CD4-positive, CD25-positive, alpha-beta regulatory T cell (primary cell): ENCODE data around the gene CASP14. TPM values are rescaled to one million over a fixed set of nuclear protein-coding genes. Genes with fewer than 3 reads are reported as not detected.

ENCODE experiments used
- ATAC-seq, 2 donors: fragments of 150-1000 bp; cut with Tn5 transposase; one replicate each; pipeline ENCODE4 v1.10.0; 2021; ENCODE audit warnings: low read depth in 2 of 2, moderate number of reproducible peaks in 2 of 2, moderate library complexity in 1 of 2
- DNase-seq, 3 donors: peaks; one replicate each; pipeline versions ENCODE4 v3.0.0 to v3.0.0-alpha.2; 2012 to 2022; ENCODE audit warnings: mixed read lengths in 1 of 3
- H3K27ac ChIP-seq: one replicate; pipeline ENCODE4 v1.7.0; 2013; ENCODE audit warnings: mild to moderate bottlenecking, low read length; ENCODE audit not compliant: insufficient read depth, poor library complexity, severe bottlenecking
- H3K27me3 ChIP-seq: one replicate; pipeline ENCODE4 v1.7.0; 2013; ENCODE audit warnings: low read length; ENCODE audit not compliant: control insufficient read depth, insufficient read depth
- H3K36me3 ChIP-seq: one replicate; pipeline ENCODE4 v1.7.0; 2013; ENCODE audit warnings: mild to moderate bottlenecking, low read length, moderate library complexity; ENCODE audit not compliant: control insufficient read depth, insufficient read depth
- H3K4me1 ChIP-seq: 2 replicates; pipeline ENCODE4 v1.7.0; 2013; ENCODE audit warnings: mild to moderate bottlenecking, low read length; ENCODE audit not compliant: insufficient read depth, control insufficient read depth, poor library complexity, severe bottlenecking
- H3K4me3 ChIP-seq: one replicate; pipeline ENCODE4 v1.7.0; 2013; ENCODE audit warnings: low read depth, mild to moderate bottlenecking, low read length, moderate library complexity
- H3K9me3 ChIP-seq, 2 experiments: 1 replicate in 1 of 2; 2 replicates in 1 of 2; pipeline ENCODE4 v1.7.0; 2013; ENCODE audit warnings: low read length in 2 of 2, mild to moderate bottlenecking in 1 of 2, moderate library complexity in 1 of 2; ENCODE audit not compliant: control insufficient read depth in 2 of 2
- H3K27ac Mint-ChIP-seq, 3 donors: one replicate each; pipeline ENCODE4 v1.8.0; 2020 to 2022; ENCODE audit warnings: mild to moderate bottlenecking in 3 of 3, mixed read lengths in 3 of 3, moderate library complexity in 2 of 3
- H3K27me3 Mint-ChIP-seq: one replicate; pipeline ENCODE4 v1.8.0; 2022; ENCODE audit warnings: mild to moderate bottlenecking, mixed read lengths
- H3K36me3 Mint-ChIP-seq: one replicate; pipeline ENCODE4 v1.8.0; 2020; ENCODE audit warnings: mixed read lengths
- H3K4me1 Mint-ChIP-seq, 4 donors: one replicate each; pipeline ENCODE4 v1.8.0; 2020 to 2022; ENCODE audit warnings: mixed read lengths in 4 of 4, mild to moderate bottlenecking in 1 of 4
- H3K4me3 Mint-ChIP-seq, 4 donors: one replicate each; pipeline ENCODE4 v1.8.0; 2020 to 2022; ENCODE audit warnings: mild to moderate bottlenecking in 4 of 4, mixed read lengths in 4 of 4, moderate library complexity in 3 of 4
- H3K9me3 Mint-ChIP-seq, 7 donors: one replicate each; pipeline ENCODE4 v1.8.0; 2020 to 2022; ENCODE audit warnings: mixed read lengths in 7 of 7, mild to moderate bottlenecking in 3 of 7, moderate library complexity in 2 of 7
- polyA plus RNA-seq, 4 donors: library from polyadenylated mRNA; unstranded; fragments of 300-500 nt; fragmentation: Illumina TruSeq; gene quantifications; one replicate each; pipeline ENCODE4 v1.2.3, GENCODE V29; 2021
- total RNA-seq: library from RNA; stranded (reverse); gene quantifications from one replicate; pipeline ENCODE4 v1.2.3, GENCODE V29; 2022

Gene CASP14
- total and polyA plus RNA-seq, 5 donors from 2014 or later = not detected

DNA sequence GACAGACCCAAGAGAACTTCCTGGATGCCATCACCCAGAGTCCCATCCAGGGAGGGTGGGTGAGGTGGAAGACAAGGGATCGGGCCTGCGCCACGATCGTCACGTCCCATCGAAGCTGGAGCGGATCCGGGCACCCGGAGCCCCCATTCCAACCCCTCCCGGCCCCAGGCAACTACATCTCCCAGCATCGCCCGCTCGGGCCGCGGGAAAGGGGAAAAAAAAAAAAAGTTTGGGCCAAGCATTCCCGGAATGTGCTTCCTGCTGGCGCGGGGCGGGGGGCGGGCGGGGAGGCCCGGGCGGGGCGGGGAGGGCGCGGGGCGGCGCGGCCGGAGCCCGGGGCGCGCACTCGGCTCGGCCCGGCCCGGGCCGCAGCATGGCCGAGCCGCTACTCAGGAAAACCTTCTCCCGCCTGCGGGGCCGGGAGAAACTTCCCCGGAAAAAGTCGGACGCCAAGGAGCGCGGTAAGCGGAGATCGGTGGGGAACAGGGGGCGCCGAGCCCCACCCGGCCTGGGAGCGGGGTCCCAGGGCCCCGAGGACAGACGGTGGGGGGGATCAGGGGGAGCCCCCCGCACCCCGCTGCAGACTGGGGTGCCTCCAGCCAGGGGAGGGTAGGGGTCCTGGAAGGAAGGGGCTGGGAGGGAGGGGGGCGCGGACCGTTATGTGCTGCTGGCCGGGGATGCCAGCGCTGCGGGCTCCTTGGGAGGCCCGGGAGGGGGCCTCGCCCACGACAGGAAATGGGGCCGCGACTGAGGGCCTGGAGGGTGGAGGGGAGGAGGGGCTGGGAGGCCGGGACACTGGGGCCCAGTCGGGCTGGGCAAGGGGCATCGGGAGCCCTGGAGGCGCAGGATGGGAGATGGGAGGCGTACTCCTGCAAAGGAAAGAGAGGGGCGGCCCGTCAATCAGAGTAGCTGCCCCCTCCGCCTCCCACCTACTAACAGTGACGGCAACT is 58.1 kb downstream of the CASP14 start, which contains the start of gene SYDE1:
Gene SYDE1 (plus strand): TSS at position 341 of the 950 bp plus-strand sequence. CDS start 33 bp downstream, at position 374.
- Histone ChIP-seq H3K9me3 (peaks cover 12 to 16% of the 10 kb centered on the region in 2 experiments), H3K27me3 (peaks cover 9% of the 10 kb centered on the region), H3K27ac (no peak within 1 kb of the TSS), H3K4me3 (no peak within 1 kb of the TSS), H3K4me1 (peaks cover 6% of the 10 kb centered on the region), H3K36me3 (no peaks in the 10 kb centered on the region)
- Mint-ChIP-seq H3K27me3 (peaks cover 33% of the 10 kb centered on the region), H3K9me3 (peaks cover 0 to 20% (median 7%) of the 10 kb centered on the region in 7 donors), H3K4me3 (peak within 1 kb of the TSS in 3 of 4 donors; percentile 26 to 87 (median 48)), H3K27ac (peak within 1 kb of the TSS in 2 of 3 donors; percentile 32 to 44), H3K36me3 (peaks cover 3% of the 10 kb centered on the region), H3K4me1 (peaks cover 0 to 18% (median 3%) of the 10 kb centered on the region in 4 donors)
- no peak for ATAC-seq
- no peak for DNase-seq

Other genes with a start within 250 kb of the CASP14 start
- gene OR7A5, start 214.3 kb upstream of the CASP14 start, total RNA-seq = not detected
- not detected for gene OR7A5, start 214.3 kb upstream of the CASP14 start, polyA plus RNA-seq
- not detected for gene OR7C1, start 214.3 kb upstream of the CASP14 start, total RNA-seq
- not detected for gene OR7C1, start 214.3 kb upstream of the CASP14 start, polyA plus RNA-seq
- gene OR7A10, start 200.6 kb upstream of the CASP14 start, total RNA-seq = not detected
- not detected for gene OR7A10, start 200.6 kb upstream of the CASP14 start, polyA plus RNA-seq
- gene OR7A17, start 163.3 kb upstream of the CASP14 start, total RNA-seq = not detected
- not detected for gene OR7A17, start 163.3 kb upstream of the CASP14 start, polyA plus RNA-seq
- not detected for gene OR7C2, start 108.0 kb upstream of the CASP14 start, total RNA-seq
- not detected for gene OR7C2, start 108.0 kb upstream of the CASP14 start, polyA plus RNA-seq
- gene SLC1A6, start 69.6 kb upstream of the CASP14 start, total RNA-seq = 0.59 TPM
- gene SLC1A6, start 69.6 kb upstream of the CASP14 start, polyA plus RNA-seq = not detected
- gene OR1I1, start 32.7 kb downstream of the CASP14 start, total RNA-seq = not detected
- gene OR1I1, start 32.7 kb downstream of the CASP14 start, polyA plus RNA-seq = not detected
- not detected for gene SYDE1, start 57.9 kb downstream of the CASP14 start, total RNA-seq
- gene SYDE1, start 57.9 kb downstream of the CASP14 start, polyA plus RNA-seq = not detected
- not detected for gene NOTCH3, start 151.5 kb downstream of the CASP14 start, total RNA-seq
- not detected for gene NOTCH3, start 151.5 kb downstream of the CASP14 start, polyA plus RNA-seq
- 0.22 TPM for gene EPHX3, start 183.0 kb downstream of the CASP14 start, total RNA-seq
- not detected for gene EPHX3, start 183.0 kb downstream of the CASP14 start, polyA plus RNA-seq